Activated CD4-positive, alpha-beta T cell treated with anti-CD3 and anti-CD28 coated beads, Interleukin-2, Interleukin-4, amounts not matched to agents 100 ng/mL and 50 ng/mL, durations not matched to agents 16 hours and 8 hours (primary cell): ENCODE data around the gene LDHB.
"Not testable (repeated sequence)": the region's sequence is repeated elsewhere in the genome, so short reads cannot be mapped to it uniquely, and the experiment has no call there.

ENCODE experiments used
- DNase-seq: peaks from one replicate; pipeline ENCODE4 v3.0.0-alpha.2; 2020; ENCODE audit warnings: low spot score

Gene LDHB

GRCh38 chr12:21607701-21608100 is 49.9 kb downstream of the LDHB start:
- DNase-seq: no peak

GRCh38 chr12:21606175-21606574 is 51.5 kb downstream of the LDHB start:
- DNase-seq: no peak

- DNase-seq: no peak
Measured at GRCh38 chr12:21604245-21605101, 53.2 kb downstream of the LDHB start, which contains the start of gene GYS2. Gene GYS2 (minus strand): TSS chr12:21604847. CDS start chr12:21604592, 255 bp downstream.

- no peak for DNase-seq
Measured at GRCh38 chr12:21602774-21603173, 54.9 kb downstream of the LDHB start.

GRCh38 chr12:21600196-21600595 is 57.4 kb downstream of the LDHB start:
- DNase-seq: no peak

- DNase-seq: no peak
Measured at GRCh38 chr12:21599143-21599999, 58.3 kb downstream of the LDHB start.

- no peak for DNase-seq
Measured at GRCh38 chr12:21598651-21599050, 59.0 kb downstream of the LDHB start.

- not testable (repeated sequence) for DNase-seq
Measured at GRCh38 chr12:21595356-21595755, 62.3 kb downstream of the LDHB start.

- no peak for DNase-seq
Measured at GRCh38 chr12:21585485-21585884, 72.2 kb downstream of the LDHB start.
